Right renal cortex interstitium (tissue), 3 donors: ENCODE measurements around the gene ZNF525. TPM values are rescaled to one million over a fixed set of nuclear protein-coding genes. Genes with fewer than 3 reads are reported as not detected.
"Not testable (repeated sequence)": the region's sequence is repeated elsewhere in the genome, so short reads cannot be mapped to it uniquely, and the experiment has no call there.

Experiments
- DNase-seq, 3 donors: peaks; one replicate each; pipeline ENCODE4 v3.0.0-alpha.2; 2013; ENCODE audit warnings: low read depth in 3 of 3, low spot score in 2 of 3
- polyA plus RNA-seq, 3 donors: library from polyadenylated mRNA; unstranded; fragments of 120-200 nt; gene quantifications; one replicate each; pipeline ENCODE4 v1.2.1, GENCODE V29; 2013; ENCODE audit not compliant: insufficient read length in 3 of 3

ZNF525 gene
- polyA plus RNA-seq, 3 donors, result 12.7 to 14.3 (median 12.7) TPM

GRCh38 chr19:53394974-53395839, 29.7 kb downstream of the ZNF525 start, which contains the start of gene ZNF765:
Gene ZNF765 (plus strand): TSS chr19:53395149. CDS start chr19:53398016, 2,867 bp downstream.
- DNase-seq, result peak; percentile 73 to 88 (median 87)

- DNase-seq, result not testable (repeated sequence)
Observed at GRCh38 chr19:53395840-53396524, 30.5 kb downstream of the ZNF525 start.

GRCh38 chr19:53396525-53396868, 31.0 kb downstream of the ZNF525 start:
- no peak for DNase-seq

- DNase-seq, result not testable (repeated sequence)
Observed at GRCh38 chr19:53397918-53398317, 32.4 kb downstream of the ZNF525 start.

GRCh38 chr19:53409505-53410204, 44.1 kb downstream of the ZNF525 start:
- no peak for DNase-seq

- not testable (repeated sequence) for DNase-seq
Observed at GRCh38 chr19:53420520-53421315, 55.2 kb downstream of the ZNF525 start.

GRCh38 chr19:53422551-53422950, 57.0 kb downstream of the ZNF525 start:
- DNase-seq, result no peak

GRCh38 chr19:53423074-53423473, 57.6 kb downstream of the ZNF525 start:
- not testable (repeated sequence) for DNase-seq

GRCh38 chr19:53423680-53424079, 58.2 kb downstream of the ZNF525 start:
- DNase-seq, result not testable (repeated sequence)

- peak in 2 of 3 donors; percentile 69 to 72 for DNase-seq
Observed at GRCh38 chr19:53424968-53425597, 59.6 kb downstream of the ZNF525 start.

- peak; percentile 71 to 84 (median 81) for DNase-seq
Observed at GRCh38 chr19:53431399-53432087, 66.0 kb downstream of the ZNF525 start, which contains the start of gene ZNF761. Gene ZNF761 (plus strand): TSS chr19:53431984. CDS start chr19:53447269, 15,285 bp downstream.

- no peak for DNase-seq
Observed at GRCh38 chr19:53432088-53432661, 66.7 kb downstream of the ZNF525 start.

Other genes with a start within 250 kb of the ZNF525 start
- gene ZNF415, start 232.8 kb upstream of the ZNF525 start, polyA plus RNA-seq, result 10 to 100 TPM; 23.9 to 28.3 (median 27.0) TPM
- gene ZNF347, start 206.7 kb upstream of the ZNF525 start, polyA plus RNA-seq, result 10 to 100 TPM; 10.3 to 11.4 (median 11.0) TPM
- gene ZNF665, start 172.3 kb upstream of the ZNF525 start, polyA plus RNA-seq, result 10 to 100 TPM in 1 of 3 donors, 1 to 10 TPM in 2; 5.7 to 10.9 (median 9.0) TPM
- 10 to 100 TPM; 51.9 to 53.7 (median 52.7) TPM for gene ZNF677, start 110.8 kb upstream of the ZNF525 start, polyA plus RNA-seq
- gene VN1R2, start 107.4 kb upstream of the ZNF525 start, polyA plus RNA-seq, result under 1 TPM in 1 of 3 donors, not detected in 2; 0.19 TPM
- not detected for gene VN1R4, start 98.0 kb upstream of the ZNF525 start, polyA plus RNA-seq
- gene ZNF845, start 32.0 kb upstream of the ZNF525 start, polyA plus RNA-seq, result 10 to 100 TPM in 2 of 3 donors, 1 to 10 TPM in 1; 9.9 to 13.0 (median 11.2) TPM
- 10 to 100 TPM; 11.5 to 13.5 (median 11.9) TPM for gene ZNF765, start 29.4 kb downstream of the ZNF525 start, polyA plus RNA-seq
- gene ZNF761, start 66.3 kb downstream of the ZNF525 start, polyA plus RNA-seq, result 10 to 100 TPM; 13.9 to 16.2 (median 14.9) TPM
- 1 to 10 TPM; 7.6 to 8.5 (median 8.1) TPM for gene ZNF813, start 102.0 kb downstream of the ZNF525 start, polyA plus RNA-seq
- gene ZNF331, start 172.4 kb downstream of the ZNF525 start, polyA plus RNA-seq, result 10 to 100 TPM; 14.8 to 16.0 (median 15.8) TPM